Measurements from ENCODE around the gene MRFAP1L1. TPM values are rescaled to one million over a fixed set of nuclear protein-coding genes. Genes with fewer than 3 reads are reported as not detected.

Gene MRFAP1L1
- total and polyA plus RNA-seq, 2 donors (not counting 3 experiments of a cell fraction or from before 2014, with no cell fraction given) = 28.7 to 42.0 TPM

DNA sequence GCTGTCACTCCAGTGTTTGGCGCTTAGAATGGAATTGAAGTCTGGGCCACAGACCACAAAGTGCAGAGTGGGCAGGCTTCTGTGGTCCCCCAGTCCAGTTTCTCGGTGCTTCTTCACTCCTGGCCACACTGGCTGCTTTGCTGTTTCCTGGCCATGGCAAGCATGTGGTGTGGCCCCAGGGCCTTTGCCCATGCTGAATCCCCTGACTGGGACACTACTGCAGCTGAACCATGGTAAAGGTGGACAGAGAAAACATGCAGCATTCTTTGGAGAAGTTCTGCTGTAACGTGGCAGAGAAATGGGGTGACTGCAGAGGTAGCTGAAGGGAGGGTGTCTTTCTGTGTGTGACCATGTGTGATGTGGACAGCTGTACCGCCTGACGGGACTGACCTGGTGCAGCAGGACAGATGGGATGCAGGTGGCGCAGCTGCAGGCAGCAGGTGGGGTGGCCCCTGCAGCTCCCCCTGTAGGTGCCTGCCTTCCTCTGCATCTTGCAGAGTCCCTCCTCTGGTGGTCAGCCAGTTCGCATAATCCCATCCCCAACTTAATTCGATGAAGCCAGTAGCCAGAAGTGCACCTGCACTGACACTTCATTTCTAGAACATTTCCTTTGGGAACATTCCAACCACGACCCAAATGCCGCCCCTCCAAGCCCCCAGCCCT is 29.2 kb downstream of the MRFAP1L1 start:
- no TSS peak for BruUV-seq (replicated peaks)
- H4K20me1 ChIP-seq (replicated peaks; ENCODE audit: control insufficient read depth, extremely low read depth, insufficient read depth, low read length) = no peaks in the 10 kb centered on the region
- no peaks in the 10 kb centered on the region for H3K9me1 ChIP-seq (replicated peaks; ENCODE audit: control insufficient read depth, extremely low read depth, insufficient read depth, low read length)
- H3K4me3 ChIP-seq (replicated peaks in 1 of 3; ENCODE audit: insufficient read depth in 1 of 3, low read depth in 1 of 3, low read length in 3 of 3) = no peak overlapping the region
- no peak overlapping the region for H3K9ac ChIP-seq (replicated peaks; ENCODE audit: extremely low read depth, insufficient read depth, low read length)
- DNase-seq (ENCODE audit: low read depth, low spot score) (no peak), FAIRE-seq (no peak)
- ChIA-PET CTCF (interaction anchor here (0.8 to 1.2 kb wide), 4 partner anchors 14 to 430 kb away, joined by 3 read pairs; partner anchors contain the start of gene MRFAP1), POLR2A (no interaction called here)
- H3K27ac ChIP-seq (ENCODE audit: insufficient read depth, low read depth, low read length) = no peak overlapping the region
- intact Hi-C loops (cut with micrococcal nuclease) = no loop called here
- dilution Hi-C loops (cut with MboI; ENCODE audit: extremely low pct_ligation_motif_present, low sequenced_read_pairs) = no loop called here
- H3K4me2 ChIP-seq (ENCODE audit: insufficient read depth, low read length) = no peak overlapping the region
- H3K9me3 ChIP-seq (replicated peaks; ENCODE audit: control insufficient read depth, insufficient read depth, low read length) = no peaks in the 10 kb centered on the region
- H3K4me1 ChIP-seq (ENCODE audit: control insufficient read depth, extremely low read depth, insufficient read depth, low read length) = no peaks in the 10 kb centered on the region
- no peak overlapping the region for H2AFZ ChIP-seq (ENCODE audit: low read depth, low read length)
- H3K27me3 ChIP-seq (ENCODE audit: control insufficient read depth in 2 of 2, insufficient read depth in 2 of 2, low read length in 2 of 2) = no peaks in the 10 kb centered on the region
- no peak for TF ChIP-seq MYC (IDR thresholded peaks at IDR 0.05; ENCODE audit: low read depth, low read length)
- TF ChIP-seq, protein P1, sequence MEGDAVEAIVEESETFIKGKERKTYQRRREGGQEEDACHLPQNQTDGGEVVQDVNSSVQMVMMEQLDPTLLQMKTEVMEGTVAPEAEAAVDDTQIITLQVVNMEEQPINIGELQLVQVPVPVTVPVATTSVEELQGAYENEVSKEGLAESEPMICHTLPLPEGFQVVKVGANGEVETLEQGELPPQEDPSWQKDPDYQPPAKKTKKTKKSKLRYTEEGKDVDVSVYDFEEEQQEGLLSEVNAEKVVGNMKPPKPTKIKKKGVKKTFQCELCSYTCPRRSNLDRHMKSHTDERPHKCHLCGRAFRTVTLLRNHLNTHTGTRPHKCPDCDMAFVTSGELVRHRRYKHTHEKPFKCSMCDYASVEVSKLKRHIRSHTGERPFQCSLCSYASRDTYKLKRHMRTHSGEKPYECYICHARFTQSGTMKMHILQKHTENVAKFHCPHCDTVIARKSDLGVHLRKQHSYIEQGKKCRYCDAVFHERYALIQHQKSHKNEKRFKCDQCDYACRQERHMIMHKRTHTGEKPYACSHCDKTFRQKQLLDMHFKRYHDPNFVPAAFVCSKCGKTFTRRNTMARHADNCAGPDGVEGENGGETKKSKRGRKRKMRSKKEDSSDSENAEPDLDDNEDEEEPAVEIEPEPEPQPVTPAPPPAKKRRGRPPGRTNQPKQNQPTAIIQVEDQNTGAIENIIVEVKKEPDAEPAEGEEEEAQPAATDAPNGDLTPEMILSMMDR (IDR thresholded peaks at IDR 0.05; ENCODE audit: extremely low read depth in 1 of 2, insufficient read depth in 1 of 2, low read depth in 1 of 2, low read length in 2 of 2) = peak; percentile 16 to 33
- H3K79me2 ChIP-seq (ENCODE audit: control insufficient read depth, insufficient read depth, low read length) = peaks cover 15% of the 10 kb centered on the region
- no peaks in the 10 kb centered on the region for H3K36me3 ChIP-seq (ENCODE audit: control insufficient read depth in 2 of 2, extremely low read depth in 1 of 2, insufficient read depth in 2 of 2, low read length in 2 of 2)

DNA sequence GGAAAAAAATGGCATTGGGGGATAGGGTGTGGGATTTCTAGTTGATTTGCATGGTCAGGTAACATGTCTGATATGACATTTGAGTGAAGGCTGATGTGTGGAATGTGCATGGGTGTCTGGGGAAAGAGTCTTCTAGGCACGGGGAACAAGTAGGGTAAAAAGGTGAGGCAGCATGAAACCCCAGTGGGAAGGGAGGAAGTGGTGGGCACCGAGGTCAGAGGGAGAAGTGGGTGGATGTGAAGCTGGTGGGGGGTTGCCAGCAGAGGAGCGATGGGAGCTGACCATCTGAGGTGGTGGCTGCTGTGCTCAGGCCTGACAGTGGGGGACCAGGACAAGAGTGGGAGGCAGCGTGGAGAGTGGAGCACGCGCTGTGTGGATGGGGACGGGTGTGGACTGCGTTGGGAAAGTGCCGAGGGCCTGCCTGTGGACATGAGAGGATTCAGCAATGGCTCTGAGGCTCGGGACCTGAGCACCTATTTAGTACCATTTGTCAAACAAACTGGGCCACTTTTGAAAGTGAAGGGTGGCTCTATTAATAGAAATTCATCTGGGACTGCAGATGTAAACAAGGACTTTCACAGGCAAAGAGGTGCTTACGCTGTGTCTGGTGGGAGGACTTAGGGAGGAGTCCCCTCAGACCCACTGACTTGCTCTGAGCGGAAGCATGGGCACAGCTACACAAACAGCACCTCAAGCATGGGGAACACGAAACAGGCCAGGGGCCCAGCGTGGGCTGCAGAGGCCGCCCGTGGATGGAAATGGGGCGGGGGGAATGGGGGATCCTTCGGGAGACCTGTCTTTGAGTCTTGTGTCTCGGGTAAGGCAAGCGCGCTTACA is 32.7 kb downstream of the MRFAP1L1 start:
- Histone ChIP-seq H3K9me3 (replicated peaks; ENCODE audit: control insufficient read depth, insufficient read depth, low read length) (no peaks in the 10 kb centered on the region), H3K4me3 (replicated peaks in 1 of 3; ENCODE audit: insufficient read depth in 1 of 3, low read depth in 1 of 3, low read length in 3 of 3) (no peak overlapping the region), H3K9ac (replicated peaks; ENCODE audit: extremely low read depth, insufficient read depth, low read length) (no peak overlapping the region), H3K4me1 (ENCODE audit: control insufficient read depth, extremely low read depth, insufficient read depth, low read length) (peaks cover 10% of the 10 kb centered on the region), H3K79me2 (ENCODE audit: control insufficient read depth, insufficient read depth, low read length) (peaks cover 27% of the 10 kb centered on the region), H3K27ac (ENCODE audit: insufficient read depth, low read depth, low read length) (no peak overlapping the region), H3K36me3 (ENCODE audit: control insufficient read depth in 2 of 2, extremely low read depth in 1 of 2, insufficient read depth in 2 of 2, low read length in 2 of 2) (no peaks in the 10 kb centered on the region), H3K27me3 (ENCODE audit: control insufficient read depth in 2 of 2, insufficient read depth in 2 of 2, low read length in 2 of 2) (no peaks in the 10 kb centered on the region), H3K9me1 (replicated peaks; ENCODE audit: control insufficient read depth, extremely low read depth, insufficient read depth, low read length) (no peaks in the 10 kb centered on the region), H3K4me2 (ENCODE audit: insufficient read depth, low read length) (peak overlapping the region; percentile 8), H2AFZ (ENCODE audit: low read depth, low read length) (no peak overlapping the region), H4K20me1 (replicated peaks; ENCODE audit: control insufficient read depth, extremely low read depth, insufficient read depth, low read length) (no peaks in the 10 kb centered on the region)
- ChIA-PET CTCF (interaction anchor here (0.9 to 1.4 kb wide), 2 partner anchors 14 kb away, joined by 3 read pairs; no protein-coding TSS in a partner anchor), POLR2A (interaction anchor here (0.6 kb wide), 1 partner anchor 90 kb away, joined by 3 read pairs; no protein-coding TSS in a partner anchor)
- dilution Hi-C loops (cut with MboI; ENCODE audit: extremely low pct_ligation_motif_present, low sequenced_read_pairs) = no loop called here
- DNase-seq (ENCODE audit: low read depth, low spot score) (no peak), FAIRE-seq (no peak)
- no TSS peak for BruUV-seq (replicated peaks)
- TF ChIP-seq POLR2A (IDR thresholded peaks at IDR 0.05; ENCODE audit: low read depth, low read length) = no peak
- TF ChIP-seq POLR2AphosphoS5 (IDR thresholded peaks at IDR 0.05; ENCODE audit: insufficient read depth, low read depth, low read length) = no peak
- TF ChIP-seq EZH2 (IDR thresholded peaks at IDR 0.05; ENCODE audit: borderline replicate concordance, low read depth, low read length, severe bottlenecking) = no peak
- TF ChIP-seq, protein P2, sequence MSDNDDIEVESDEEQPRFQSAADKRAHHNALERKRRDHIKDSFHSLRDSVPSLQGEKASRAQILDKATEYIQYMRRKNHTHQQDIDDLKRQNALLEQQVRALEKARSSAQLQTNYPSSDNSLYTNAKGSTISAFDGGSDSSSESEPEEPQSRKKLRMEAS (IDR thresholded peaks at IDR 0.05; ENCODE audit: insufficient read depth, insufficient read length) = no peak
- no peak for TF ChIP-seq FOS (IDR thresholded peaks at IDR 0.05; ENCODE audit: borderline replicate concordance, insufficient read depth, low read length)
- TF ChIP-seq GATA2 (IDR thresholded peaks at IDR 0.05; ENCODE audit: insufficient read depth, insufficient read length, low read depth, low read length) = no peak
- intact Hi-C loops (cut with micrococcal nuclease) = no loop called here

Measured in endothelial cell of umbilical vein (primary cell).